ENCODE results near the gene UXS1.

GRCh38 chr2:106140113-106140512 lies 54.0 kb downstream of the UXS1 start:
- TF ChIP-seq CTCF (IDR thresholded peaks at IDR 0.05) (no peak), POLR2A (IDR thresholded peaks at IDR 0.05) (no peak)
